G401 (cell line): Measurements from ENCODE around the gene INAVA. TPM values are rescaled to one million over a fixed set of nuclear protein-coding genes. Genes with fewer than 3 reads are reported as not detected.
"Not testable (repeated sequence)": the region's sequence is repeated elsewhere in the genome, so short reads cannot be mapped to it uniquely, and the experiment has no call there.

Source experiments
- DNase-seq: peaks from one replicate; pipeline ENCODE4 v3.0.0-alpha.2; 2015; ENCODE audit warnings: low spot score
- in situ Hi-C: cut with HindIII; loops from 2 replicates; pipeline ENCODE4 v1.10.0; 2016; ENCODE audit warnings: low sequenced_read_pairs, mixed read lengths
- total RNA-seq: library from RNA; depleted of rRNA; stranded (reverse); fragments of >200 nt; shearing (Covaris generic); gene quantifications from 2 replicates; pipeline ENCODE4 v1.2.3, GENCODE V29; 2014

The INAVA gene
- total RNA-seq, 1 experiment from 2014 or later = 54.7 TPM

- in situ Hi-C loops = not testable (repeated sequence)
Measured at GRCh38 chr1:200911936-200912335, 17.2 kb downstream of the INAVA start.

GRCh38 chr1:200912737-200913407 is 18.2 kb downstream of the INAVA start:
- in situ Hi-C loops = no loop called here
- no peak for DNase-seq

More at GRCh38 chr1:200911936-200912335, 17.2 kb downstream of the INAVA start:
- DNase-seq = not testable (repeated sequence)

- DNase-seq = no peak
- in situ Hi-C loops = no loop called here
Measured at GRCh38 chr1:200916152-200916551, 21.5 kb downstream of the INAVA start.

- in situ Hi-C loops = no loop called here
- no peak for DNase-seq
Measured at GRCh38 chr1:200916681-200917080, 22.0 kb downstream of the INAVA start.

- in situ Hi-C loops = no loop called here
- DNase-seq = no peak
Measured at GRCh38 chr1:200917291-200917817, 22.7 kb downstream of the INAVA start.

GRCh38 chr1:200918006-200918405 is 23.3 kb downstream of the INAVA start:
- in situ Hi-C loops = no loop called here
- no peak for DNase-seq

GRCh38 chr1:200919386-200919785 is 24.7 kb downstream of the INAVA start:
- in situ Hi-C loops = no loop called here
- DNase-seq = no peak

- in situ Hi-C loops = no loop called here
- no peak for DNase-seq
Measured at GRCh38 chr1:200921571-200922110, 26.9 kb downstream of the INAVA start.

- DNase-seq = no peak
- in situ Hi-C loops = no loop called here
Measured at GRCh38 chr1:200922406-200922805, 27.7 kb downstream of the INAVA start.

- DNase-seq = no peak
- in situ Hi-C loops = no loop called here
Measured at GRCh38 chr1:200923601-200924000, 28.9 kb downstream of the INAVA start.

GRCh38 chr1:200925831-200926230 is 31.1 kb downstream of the INAVA start:
- no peak for DNase-seq
- in situ Hi-C loops = no loop called here

GRCh38 chr1:200929530-200930278 is 35.0 kb downstream of the INAVA start:
- in situ Hi-C loops = no loop called here

GRCh38 chr1:200930285-200930684 is 35.6 kb downstream of the INAVA start:
- DNase-seq, in situ Hi-C loops: not testable (repeated sequence)

More at GRCh38 chr1:200929530-200930278, 35.0 kb downstream of the INAVA start:
- no peak for DNase-seq

GRCh38 chr1:200931776-200932175 is 37.1 kb downstream of the INAVA start:
- in situ Hi-C loops = no loop called here

GRCh38 chr1:200934676-200935245 is 40.1 kb downstream of the INAVA start:
- no peak for DNase-seq
- in situ Hi-C loops = no loop called here

More at GRCh38 chr1:200931776-200932175, 37.1 kb downstream of the INAVA start:
- DNase-seq = no peak

GRCh38 chr1:200935286-200935962 is 40.7 kb downstream of the INAVA start:
- in situ Hi-C loops, DNase-seq: not testable (repeated sequence)

GRCh38 chr1:200938955-200939354 is 44.3 kb downstream of the INAVA start:
- no peak for DNase-seq

GRCh38 chr1:200945111-200945510 is 50.4 kb downstream of the INAVA start:
- in situ Hi-C loops = no loop called here
- DNase-seq = no peak

More at GRCh38 chr1:200938955-200939354, 44.3 kb downstream of the INAVA start:
- in situ Hi-C loops = no loop called here

GRCh38 chr1:200947059-200947566 is 52.4 kb downstream of the INAVA start:
- in situ Hi-C loops = no loop called here
- no peak for DNase-seq
